ENCODE measurements around the gene SLC24A4. TPM values are rescaled to one million over a fixed set of nuclear protein-coding genes. Genes with fewer than 3 reads are reported as not detected.

The SLC24A4 gene
- total RNA-seq, 1 donor from 2014 or later: not detected

DNA sequence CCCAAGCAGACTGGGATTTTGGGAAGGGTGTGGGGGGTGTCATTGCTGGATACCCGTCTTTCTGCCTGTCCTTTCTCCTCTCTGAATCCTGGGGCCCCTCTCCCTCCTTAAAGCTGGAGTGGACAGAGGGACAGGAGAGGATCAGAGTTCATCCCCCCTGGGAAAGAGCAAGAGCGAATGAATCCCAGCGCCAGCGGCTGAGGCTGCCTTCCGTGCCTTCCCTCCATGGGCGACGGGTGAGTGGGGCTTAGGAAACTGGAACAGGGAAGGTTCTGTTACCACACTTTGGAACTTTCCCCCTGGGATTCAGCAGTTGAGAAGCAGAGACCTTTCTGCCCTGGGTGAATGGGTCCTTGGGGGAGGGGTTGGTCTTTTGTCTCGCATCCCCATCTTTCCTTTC is 174.4 kb downstream of the SLC24A4 start:
- Histone ChIP-seq H3K27me3 (no peaks in the 10 kb centered on the region), H3K9me3 (no peaks in the 10 kb centered on the region), H3K4me1 (no peaks in the 10 kb centered on the region), H3K4me3 (no peak overlapping the region), H3K36me3 (no peaks in the 10 kb centered on the region), H3K27ac (no peak overlapping the region)
- TF ChIP-seq, protein P1, sequence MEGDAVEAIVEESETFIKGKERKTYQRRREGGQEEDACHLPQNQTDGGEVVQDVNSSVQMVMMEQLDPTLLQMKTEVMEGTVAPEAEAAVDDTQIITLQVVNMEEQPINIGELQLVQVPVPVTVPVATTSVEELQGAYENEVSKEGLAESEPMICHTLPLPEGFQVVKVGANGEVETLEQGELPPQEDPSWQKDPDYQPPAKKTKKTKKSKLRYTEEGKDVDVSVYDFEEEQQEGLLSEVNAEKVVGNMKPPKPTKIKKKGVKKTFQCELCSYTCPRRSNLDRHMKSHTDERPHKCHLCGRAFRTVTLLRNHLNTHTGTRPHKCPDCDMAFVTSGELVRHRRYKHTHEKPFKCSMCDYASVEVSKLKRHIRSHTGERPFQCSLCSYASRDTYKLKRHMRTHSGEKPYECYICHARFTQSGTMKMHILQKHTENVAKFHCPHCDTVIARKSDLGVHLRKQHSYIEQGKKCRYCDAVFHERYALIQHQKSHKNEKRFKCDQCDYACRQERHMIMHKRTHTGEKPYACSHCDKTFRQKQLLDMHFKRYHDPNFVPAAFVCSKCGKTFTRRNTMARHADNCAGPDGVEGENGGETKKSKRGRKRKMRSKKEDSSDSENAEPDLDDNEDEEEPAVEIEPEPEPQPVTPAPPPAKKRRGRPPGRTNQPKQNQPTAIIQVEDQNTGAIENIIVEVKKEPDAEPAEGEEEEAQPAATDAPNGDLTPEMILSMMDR (IDR thresholded peaks at IDR 0.05): no peak
- DNase-seq (ENCODE audit: low spot score in 2 of 2): peak in 1 of 2 donors; percentile 42
- intact Hi-C loops (cut with DNase I): no loop called here

DNA sequence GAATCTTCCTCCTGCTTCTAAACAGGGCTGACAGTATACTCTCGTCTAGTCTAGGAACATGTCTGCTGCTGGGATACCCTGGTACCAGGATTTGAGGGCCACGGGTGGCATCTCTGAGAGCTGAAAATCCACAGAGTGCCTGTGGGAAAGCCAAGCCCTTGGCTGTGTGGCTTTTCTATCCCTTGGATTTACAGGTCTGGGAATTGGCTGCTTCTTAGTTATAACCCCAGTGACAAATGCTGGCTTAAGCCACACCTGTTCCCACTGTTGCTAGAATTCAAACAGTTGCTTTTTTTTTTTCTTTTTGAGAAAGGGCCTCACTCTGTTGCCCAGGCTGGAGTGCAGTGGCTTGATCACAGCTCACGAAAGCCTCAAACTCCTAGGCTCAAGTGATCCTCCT is 176.3 kb downstream of the SLC24A4 start:
- DNase-seq (ENCODE audit: low spot score in 2 of 2): peak in 1 of 2 donors; percentile 31
- no peak overlapping the region for H3K4me3 ChIP-seq
- H3K36me3 ChIP-seq: no peaks in the 10 kb centered on the region
- TF ChIP-seq, protein P1 (IDR thresholded peaks at IDR 0.05): no peak
- no peak overlapping the region for H3K27ac ChIP-seq
- H3K27me3 ChIP-seq: no peaks in the 10 kb centered on the region
- H3K9me3 ChIP-seq: no peaks in the 10 kb centered on the region
- intact Hi-C loops (cut with DNase I): no loop called here
- H3K4me1 ChIP-seq: no peaks in the 10 kb centered on the region

DNA sequence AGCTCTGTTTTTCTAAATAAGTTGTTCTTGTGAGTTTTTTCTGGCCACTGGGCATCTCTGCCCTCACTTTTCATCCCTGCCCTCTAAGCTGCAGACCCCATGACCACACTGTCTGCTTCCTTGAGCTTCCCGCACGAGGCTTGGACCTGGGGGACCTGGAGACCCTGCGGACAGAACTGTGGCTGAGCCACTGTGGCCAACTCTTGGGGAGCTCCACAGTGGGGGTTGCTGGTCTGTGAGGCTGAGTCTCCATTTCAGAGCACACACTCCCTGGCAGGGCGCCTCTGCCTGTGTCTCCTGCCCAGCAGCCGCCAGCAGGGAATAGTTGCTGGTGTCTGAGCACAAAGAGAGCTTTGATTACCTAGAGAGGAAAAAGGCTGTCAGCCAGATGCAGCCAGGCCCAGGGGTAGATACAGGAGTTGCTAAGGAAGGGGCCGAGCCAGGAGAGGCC is 177.6 kb downstream of the SLC24A4 start:
- no peak overlapping the region for H3K4me3 ChIP-seq
- H3K27ac ChIP-seq: no peak overlapping the region
- H3K36me3 ChIP-seq: no peaks in the 10 kb centered on the region
- intact Hi-C loops (cut with DNase I): no loop called here
- no peaks in the 10 kb centered on the region for H3K27me3 ChIP-seq
- no peaks in the 10 kb centered on the region for H3K4me1 ChIP-seq
- peak in 1 of 2 donors; percentile 46 for DNase-seq (ENCODE audit: low spot score in 2 of 2)
- TF ChIP-seq, protein P1 (IDR thresholded peaks at IDR 0.05): no peak
- no peaks in the 10 kb centered on the region for H3K9me3 ChIP-seq

DNA sequence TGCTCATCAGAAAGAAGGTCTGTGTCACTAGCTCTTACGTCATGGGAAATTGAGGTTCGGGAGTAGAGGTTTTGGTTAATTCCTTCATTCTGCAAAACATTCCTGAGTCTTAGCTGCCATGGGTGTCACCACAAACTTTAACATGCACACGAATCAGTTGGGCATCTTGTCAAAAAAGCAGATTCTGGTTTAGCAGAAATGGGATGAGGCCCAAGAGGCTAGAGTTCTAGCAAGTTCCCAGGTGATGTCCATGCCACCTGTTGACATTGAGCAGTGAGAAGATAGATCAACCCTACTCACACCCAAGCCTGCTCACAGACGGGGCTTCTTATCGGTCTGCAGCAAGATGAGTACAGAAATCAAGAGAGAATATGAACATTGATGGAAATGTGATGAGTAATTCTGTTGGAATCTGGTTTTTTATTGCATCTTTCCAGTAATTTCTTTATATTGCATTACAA is 179.0 kb downstream of the SLC24A4 start:
- no peak overlapping the region for H3K27ac ChIP-seq
- H3K9me3 ChIP-seq: no peaks in the 10 kb centered on the region
- TF ChIP-seq, protein P1 (IDR thresholded peaks at IDR 0.05): no peak
- H3K4me3 ChIP-seq: no peak overlapping the region
- H3K36me3 ChIP-seq: no peaks in the 10 kb centered on the region
- intact Hi-C loops (cut with DNase I): no loop called here
- H3K27me3 ChIP-seq: no peaks in the 10 kb centered on the region
- H3K4me1 ChIP-seq: no peaks in the 10 kb centered on the region
- DNase-seq (ENCODE audit: low spot score in 2 of 2): peak in 1 of 2 donors; percentile 22

DNA sequence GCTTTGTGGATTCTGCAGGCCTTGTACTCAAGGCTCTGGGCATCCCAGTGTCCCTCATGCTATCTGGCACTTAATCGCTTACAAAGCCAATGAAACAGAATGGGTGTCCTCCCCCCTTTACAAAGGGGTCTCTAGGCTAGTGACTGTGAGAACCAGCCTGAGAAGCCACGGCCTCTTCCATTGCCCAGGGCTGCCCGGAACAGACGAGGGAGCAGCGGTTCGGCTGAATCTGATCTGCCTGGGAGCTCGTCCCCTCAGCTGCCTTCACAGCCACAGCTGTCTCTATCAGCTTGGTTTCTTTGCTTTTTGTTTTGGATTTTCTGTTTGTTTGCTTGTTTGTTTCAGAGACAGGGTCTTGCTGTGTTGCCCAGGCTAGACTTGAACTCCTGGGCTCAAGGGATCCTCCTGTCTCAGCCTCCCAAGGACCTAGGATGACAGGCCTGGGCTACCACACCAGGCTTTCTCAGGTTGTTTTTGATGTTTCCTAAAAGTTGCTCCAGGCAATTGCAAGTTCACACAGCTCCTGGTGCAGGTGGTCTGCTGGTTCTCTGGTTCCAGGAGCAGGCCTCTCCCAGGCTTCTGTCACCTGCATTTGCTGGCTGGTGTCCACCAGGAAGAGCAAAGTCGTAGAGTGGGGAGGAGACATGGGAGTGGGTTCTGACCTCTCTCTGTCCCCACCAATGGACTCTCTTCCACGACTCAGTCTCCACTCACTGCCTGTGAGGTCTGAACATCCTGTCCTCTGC is 179.7 kb downstream of the SLC24A4 start:
- intact Hi-C loops (cut with DNase I): no loop called here
- Histone ChIP-seq H3K27ac (no peak overlapping the region), H3K4me1 (no peaks in the 10 kb centered on the region), H3K27me3 (no peaks in the 10 kb centered on the region), H3K4me3 (no peak overlapping the region), H3K9me3 (no peaks in the 10 kb centered on the region), H3K36me3 (no peaks in the 10 kb centered on the region)
- TF ChIP-seq, protein P1 (IDR thresholded peaks at IDR 0.05): no peak
- peak in 1 of 2 donors; percentile 22 for DNase-seq (ENCODE audit: low spot score in 2 of 2)
